GM12878 (cell line): ENCODE results near the gene COPS7A. TPM values are rescaled to one million over a fixed set of nuclear protein-coding genes. Genes with fewer than 3 reads are reported as not detected.

Experiments
- E4F1 ChIP-seq: fragments of 450-650 bp; IDR thresholded peaks from 2 replicates; pipeline ENCODE4 v1.6.1; 2018; ENCODE audit warnings: borderline replicate concordance, mild to moderate bottlenecking; ENCODE audit not compliant: partially characterized antibody
- IKZF2 ChIP-seq, 2 experiments: fragments of 450-650 bp; IDR thresholded peaks; 2 replicates each; pipeline ENCODE4 v1.6.1; 2017; ENCODE audit warnings: mild to moderate bottlenecking in 2 of 2, moderate library complexity in 2 of 2
- IRF5 ChIP-seq: fragments of 450-650 bp; IDR thresholded peaks from 2 replicates; pipeline ENCODE4 v1.6.1; 2017; ENCODE audit warnings: borderline replicate concordance
- NFIC ChIP-seq: IDR thresholded peaks from 2 replicates; pipeline ENCODE4 v1.6.1; 2012; ENCODE audit warnings: low read depth, mild to moderate bottlenecking, inconsistent platforms, low read length, moderate library complexity
- NFXL1 ChIP-seq: fragments of 450-650 bp; IDR thresholded peaks from 2 replicates; pipeline ENCODE4 v1.6.1; 2017; ENCODE audit warnings: antibody characterized with exemption, mild to moderate bottlenecking, borderline replicate concordance
- NFYA ChIP-seq: IDR thresholded peaks from 2 replicates; pipeline ENCODE4 v1.6.1; 2011; ENCODE audit warnings: low read depth, mild to moderate bottlenecking, low read length, improper control_type of control experiment, borderline replicate concordance
- NKRF ChIP-seq: fragments of 450-650 bp; conservative IDR thresholded peaks from 2 replicates; pipeline ENCODE4 v1.6.1; 2017; ENCODE audit warnings: mild to moderate bottlenecking, moderate library complexity
- NR2F1 ChIP-seq: fragments of 450-650 bp; conservative IDR thresholded peaks from 2 replicates; pipeline ENCODE4 v1.6.1; 2017; ENCODE audit warnings: mild to moderate bottlenecking
- RBBP5 ChIP-seq: fragments of 200-600 bp; sonication (generic); conservative IDR thresholded peaks from 2 replicates; pipeline ENCODE4 v1.6.1; 2016
- SMAD5 ChIP-seq: IDR thresholded peaks from 2 replicates; pipeline ENCODE4 v1.6.1; 2016; ENCODE audit warnings: antibody characterized with exemption, low read depth
- TARDBP ChIP-seq: IDR thresholded peaks from 2 replicates; pipeline ENCODE4 v1.6.1; 2016; ENCODE audit warnings: borderline replicate concordance
- YY1 ChIP-seq: IDR thresholded peaks from 2 replicates; pipeline ENCODE4 v1.6.1; 2011; ENCODE audit warnings: low read depth, mild to moderate bottlenecking, low read length
- polyA plus RNA-seq, 11 experiments: library from polyadenylated mRNA; depleted of rRNA in 4 of 11; unstranded in 6 of 11; stranded (reverse) in 5 of 11; fragments of >200 nt; fragmentation: Nextera tagmentation in 4 of 11; fragmentation: Illumina TruSeq in 1 of 11; extraction: Ambion mirVana in 4 of 11; extraction: Trizol in 1 of 11; gene quantifications; 1 replicate in 1 of 11; 2 replicates in 10 of 11; pipeline versions ENCODE4 v1.2.1 to v1.2.3, GENCODE V29; 2011 to 2016; ENCODE audit warnings: inconsistent platforms in 2 of 11, missing spikeins in 2 of 11, low read depth in 1 of 11
- total RNA-seq, 4 experiments: library from RNA; depleted of rRNA in 3 of 4; stranded (reverse); fragments of >200 nt in 3 of 4; fragmentation: Illumina TruSeq in 1 of 4; extraction: Trizol in 1 of 4; gene quantifications; 2 replicates each; pipeline versions ENCODE4 v1.2.1 to v1.2.3, GENCODE V29; 2013 to 2021

Gene COPS7A
- total and polyA plus RNA-seq, 10 of the 15 experiments (the other 5 are each of a cell fraction or from before 2014, with no cell fraction given), result 25.7 to 74.0 (median 51.9) TPM

GRCh38 chr12:6778574-6779550, 55.0 kb downstream of the COPS7A start (continued):
- TF ChIP-seq NFXL1, result no peak
- TF ChIP-seq IKZF2 (IDR thresholded peaks at IDR 0.05), result peak; percentile 85 to 89
- no peak for TF ChIP-seq IRF5
- TF ChIP-seq E4F1, result no peak
- no peak for TF ChIP-seq RBBP5
- TF ChIP-seq TARDBP, result no peak
- no peak for TF ChIP-seq NFIC
- no peak for TF ChIP-seq SMAD5
- peak; percentile 69 for TF ChIP-seq YY1
- no peak for TF ChIP-seq NFYA
- TF ChIP-seq NKRF, result peak; percentile 79
- peak; percentile 65 for TF ChIP-seq NR2F1
- TF ChIP-seq, all 136 proteins: peak for 41
